Epithelial cell of esophagus (primary cell): ENCODE data around the gene UNC45B.

Experiments
- DNase-seq: peaks from one replicate; pipeline ENCODE4 v3.0.0; 2010; ENCODE audit warnings: low read depth
- H3K4me3 ChIP-seq: 2 replicates; pipeline ENCODE4 v1.5.1; 2011; ENCODE audit warnings: mild to moderate bottlenecking, low read length, control low read depth
- CTCF ChIP-seq: IDR thresholded peaks from 2 replicates; pipeline ENCODE4 v1.5.1; 2011; ENCODE audit warnings: low read depth, mild to moderate bottlenecking, low read length, control low read depth, inconsistent platforms; ENCODE audit not compliant: insufficient read depth; ENCODE audit errors: missing control alignments

The UNC45B gene

GRCh38 chr17:35163886-35164285 lies 16.3 kb downstream of the UNC45B start:
- no peak for TF ChIP-seq CTCF
- no peak for DNase-seq
- no peak overlapping the region for H3K4me3 ChIP-seq

DNA sequence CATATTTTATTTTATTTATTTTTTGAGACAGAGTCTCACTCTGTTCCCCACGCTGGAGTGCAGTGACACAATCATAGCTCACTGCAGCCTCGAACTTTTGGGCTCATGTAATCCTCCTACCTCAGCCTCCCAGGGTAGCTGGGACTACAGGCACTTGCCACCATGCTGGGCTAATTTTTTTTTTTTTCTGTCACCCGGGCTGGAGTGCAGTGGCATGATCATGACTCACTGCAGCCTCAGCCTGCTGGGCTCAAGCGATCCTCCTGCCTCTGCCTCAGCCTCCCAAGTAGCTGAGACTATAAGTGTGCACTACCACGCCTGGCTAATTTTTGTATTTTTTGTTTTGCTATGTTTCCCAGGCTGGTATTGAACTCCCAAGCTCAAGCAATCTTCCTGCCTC lies 17.1 kb downstream of the UNC45B start:
- TF ChIP-seq CTCF: no peak
- H3K4me3 ChIP-seq: no peak overlapping the region
- no peak for DNase-seq

DNA sequence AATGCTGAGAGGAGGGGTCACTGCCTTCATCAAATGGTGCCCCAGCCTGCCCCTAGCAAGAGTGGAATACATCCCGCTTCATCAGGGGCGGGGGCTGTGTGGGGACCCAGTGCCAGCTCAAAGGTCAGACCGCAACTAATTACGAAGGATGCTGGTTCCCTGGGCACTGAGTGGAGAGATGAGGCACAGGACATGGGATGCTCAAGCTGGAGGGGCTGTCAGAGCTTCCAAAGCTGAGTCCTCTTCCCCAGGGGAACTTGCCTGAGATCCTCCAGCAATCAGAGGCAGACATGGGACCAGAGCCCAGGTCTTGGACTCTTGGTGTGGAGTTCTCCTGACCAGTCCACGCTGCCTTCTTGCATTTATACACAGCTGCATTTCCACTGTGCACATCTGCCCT lies 18.9 kb downstream of the UNC45B start:
- H3K4me3 ChIP-seq: no peak overlapping the region
- TF ChIP-seq CTCF: no peak
- no peak for DNase-seq

- no peak overlapping the region for H3K4me3 ChIP-seq
- peak; percentile 58 for DNase-seq
- no peak for TF ChIP-seq CTCF
Measured at GRCh38 chr17:35167046-35167445, 19.4 kb downstream of the UNC45B start.

DNA sequence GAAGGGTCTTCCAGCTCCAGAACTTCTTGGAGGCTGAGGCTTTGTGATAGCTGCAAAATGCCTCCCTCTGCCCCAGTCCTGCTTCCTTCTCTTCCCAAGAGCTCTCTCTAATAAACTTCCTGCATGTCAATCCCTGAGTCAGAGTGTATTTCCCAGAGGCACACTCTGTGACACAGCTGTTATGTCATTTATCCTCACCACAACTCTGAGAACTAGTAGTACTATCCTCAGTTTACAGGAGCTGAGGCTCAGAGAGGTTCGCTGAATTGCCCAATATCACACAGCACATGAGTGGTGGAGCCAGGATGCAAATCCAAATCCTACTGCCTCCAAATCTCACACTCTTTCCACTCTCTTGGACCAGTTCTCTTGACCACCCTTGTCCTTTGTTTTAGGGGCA lies 20.0 kb downstream of the UNC45B start:
- DNase-seq: peak; percentile 80
- H3K4me3 ChIP-seq: no peak overlapping the region
- TF ChIP-seq CTCF: no peak

DNA sequence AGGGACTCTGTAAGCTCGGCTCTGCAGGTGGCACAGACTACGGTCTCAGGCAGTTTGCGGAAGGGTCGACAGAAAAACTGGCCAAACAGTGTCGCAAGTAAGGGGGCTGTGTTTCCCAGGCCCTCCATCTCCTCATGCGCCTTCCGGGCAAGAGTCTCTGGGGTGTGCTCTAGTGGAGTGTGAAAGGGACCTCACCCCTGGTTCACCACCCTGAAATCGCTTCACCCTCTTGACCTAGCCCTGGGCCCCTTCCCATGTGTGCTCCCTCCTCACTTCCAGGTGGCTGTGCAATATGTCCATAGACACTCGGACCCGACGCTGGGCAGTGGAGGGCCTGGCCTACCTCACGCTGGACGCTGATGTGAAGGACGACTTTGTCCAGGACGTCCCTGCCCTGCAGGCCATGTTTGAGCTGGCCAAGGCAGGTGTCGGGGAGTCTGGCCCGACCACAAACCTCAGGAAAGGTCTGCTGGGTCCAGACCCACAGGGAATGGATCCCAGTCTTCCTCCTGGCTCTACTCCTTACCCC lies 22.3 kb downstream of the UNC45B start:
- DNase-seq: no peak
- no peak for TF ChIP-seq CTCF
- H3K4me3 ChIP-seq: no peak overlapping the region

DNA sequence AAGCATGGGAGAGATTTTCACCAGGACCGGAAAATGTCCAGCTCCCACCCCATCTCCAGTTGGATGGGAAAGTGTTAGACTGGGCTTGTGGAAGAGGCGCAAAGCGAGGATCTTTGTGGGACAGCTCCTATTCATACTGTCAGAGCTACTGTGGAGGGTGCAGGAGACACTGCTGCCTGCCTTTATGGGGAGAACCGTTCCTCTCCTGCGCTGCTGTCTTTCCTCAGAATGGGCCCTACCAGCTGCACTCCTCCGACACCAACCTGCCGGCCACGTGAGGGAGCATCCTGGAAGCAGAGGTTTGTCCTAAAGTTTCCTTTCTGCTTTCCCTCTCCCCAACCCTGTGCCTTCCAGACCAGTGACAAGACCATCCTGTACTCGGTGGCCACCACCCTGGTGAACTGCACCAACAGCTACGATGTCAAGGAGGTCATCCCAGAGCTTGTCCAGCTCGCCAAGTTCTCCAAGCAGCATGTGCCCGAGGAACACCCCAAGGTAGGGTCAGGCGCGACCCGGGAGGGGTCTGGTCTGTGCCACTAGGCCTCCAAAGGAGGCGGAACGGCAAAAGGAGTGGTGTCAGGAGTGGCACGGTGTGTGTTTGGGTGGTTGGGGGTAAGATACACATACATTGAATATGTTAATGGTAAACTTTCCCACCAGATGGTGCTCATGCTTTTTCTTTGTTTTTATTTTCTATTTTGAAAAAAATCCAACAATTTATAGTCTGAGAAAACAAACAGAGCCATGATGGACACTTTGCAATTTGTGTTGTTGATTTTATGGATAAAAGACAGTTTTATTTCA lies 23.6 kb downstream of the UNC45B start:
- DNase-seq: peak; percentile 39
- no peak overlapping the region for H3K4me3 ChIP-seq

More for the DNA sequence above, 23.6 kb downstream of the UNC45B start:
- TF ChIP-seq CTCF: peak; percentile 30
